Stimulated activated CD8-positive, alpha-beta memory T cell treated with anti-CD3 and anti-CD28 coated beads, Interleukin-15, amount 100 ng/mL, for 1 hour (primary cell): ENCODE data around the gene SCT.

ENCODE experiments used
- DNase-seq: peaks from one replicate; pipeline ENCODE4 v3.0.0-alpha.2; 2020; ENCODE audit warnings: low read depth

SCT gene

DNA sequence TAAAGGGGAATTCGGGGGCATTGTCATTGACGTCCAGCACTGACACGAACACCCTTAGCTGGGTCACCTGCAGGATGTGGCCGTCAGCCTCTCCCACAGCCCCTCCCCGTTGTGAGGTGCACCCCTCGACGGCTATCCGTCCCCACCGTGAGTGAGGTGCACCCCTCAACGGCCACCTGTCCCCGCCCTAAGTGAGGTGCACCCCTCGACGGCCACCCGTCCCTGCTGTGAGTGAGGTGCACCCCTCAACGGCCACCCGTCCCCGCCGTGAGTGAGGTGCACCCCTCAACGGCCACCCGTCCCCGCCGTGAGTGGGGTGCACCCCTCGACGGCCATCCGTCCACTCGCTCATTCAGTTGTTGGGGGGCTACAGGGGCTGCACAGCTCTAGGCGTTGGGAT, 5.1 kb downstream of the SCT start:
- DNase-seq = no peak

DNA sequence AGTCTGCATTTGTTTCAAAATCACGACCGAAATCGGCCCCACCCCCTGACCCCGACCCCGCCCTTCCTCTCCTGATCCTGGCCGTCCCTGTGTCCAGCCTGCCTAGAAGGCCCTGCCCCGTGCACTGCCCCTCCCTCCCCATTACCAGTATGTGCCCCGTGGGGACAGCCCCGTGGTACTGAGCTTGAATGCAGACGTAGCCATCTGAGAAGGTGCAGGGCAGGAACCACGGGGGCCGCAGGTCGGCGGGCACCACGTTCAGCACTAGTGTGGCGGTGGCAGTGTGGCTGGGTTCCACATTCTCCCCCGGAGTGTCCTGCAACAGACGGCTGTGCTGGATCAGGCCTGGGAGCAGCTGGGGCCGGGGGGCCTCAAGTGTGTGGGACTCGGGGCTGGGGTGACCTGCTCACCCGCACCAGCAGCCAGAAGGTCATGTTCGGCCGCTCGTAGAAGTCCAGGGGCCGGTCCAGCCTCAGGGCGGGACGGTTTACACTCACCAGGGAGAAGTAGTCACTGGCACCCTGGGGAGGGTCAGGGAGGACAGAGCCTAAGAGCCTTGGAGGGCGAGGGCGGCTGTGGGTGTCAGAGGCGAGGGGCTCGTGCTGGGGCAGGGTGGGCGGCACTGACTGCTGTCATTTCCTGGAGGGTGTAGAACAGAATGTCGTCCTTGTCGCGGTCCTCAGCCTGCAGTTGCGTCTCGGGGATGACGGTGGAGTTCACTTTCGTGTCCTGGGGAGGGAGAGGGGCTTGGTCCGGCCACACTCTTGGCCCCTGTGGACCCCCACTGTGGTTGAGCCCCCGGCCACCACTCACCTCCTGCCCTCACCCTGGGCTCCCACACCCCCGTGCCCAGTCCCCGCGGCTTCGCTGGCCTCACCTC, 5.8 kb downstream of the SCT start:
- no peak for DNase-seq

DNA sequence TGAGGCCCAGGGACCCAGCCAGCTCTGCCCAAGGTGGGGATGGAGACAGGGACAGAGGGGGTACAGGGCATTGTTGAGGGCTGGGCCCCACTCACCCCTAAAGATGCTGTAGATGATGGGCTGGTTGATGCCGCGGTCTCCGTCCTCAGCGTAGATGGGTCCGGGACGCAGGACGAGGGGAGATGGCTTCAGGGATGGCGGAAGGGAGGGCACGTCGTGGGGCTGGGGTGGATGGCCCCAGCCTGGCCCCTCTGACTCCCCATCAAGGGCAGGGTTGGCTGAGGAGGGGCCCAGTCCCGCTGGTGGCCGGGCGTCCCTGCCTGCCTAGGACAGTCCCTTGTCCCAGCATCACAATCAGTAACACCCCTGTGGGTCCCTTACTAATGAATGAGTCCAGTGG, 6.8 kb downstream of the SCT start:
- no peak for DNase-seq

DNA sequence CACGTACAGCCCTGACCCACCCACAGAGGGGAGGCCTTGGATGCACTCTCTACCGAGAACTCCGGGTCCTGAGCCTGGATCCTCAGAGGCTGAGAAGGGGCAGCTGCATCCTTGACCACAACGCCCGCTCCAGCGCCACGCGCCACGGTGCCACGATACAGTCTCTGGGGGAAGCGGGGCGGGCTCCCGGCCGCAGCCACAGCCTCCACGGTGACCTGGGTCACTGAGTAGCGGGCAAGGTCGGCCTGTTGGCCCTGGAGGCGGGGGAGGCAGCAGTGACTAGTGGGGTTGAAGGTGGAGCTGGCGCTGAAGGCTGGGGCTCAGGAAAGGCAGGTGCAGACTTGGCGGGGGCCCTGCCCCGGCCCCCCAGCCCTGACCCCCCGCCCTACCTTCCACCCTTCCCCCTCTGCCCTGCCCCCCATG, 7.3 kb downstream of the SCT start:
- DNase-seq = no peak

DNA sequence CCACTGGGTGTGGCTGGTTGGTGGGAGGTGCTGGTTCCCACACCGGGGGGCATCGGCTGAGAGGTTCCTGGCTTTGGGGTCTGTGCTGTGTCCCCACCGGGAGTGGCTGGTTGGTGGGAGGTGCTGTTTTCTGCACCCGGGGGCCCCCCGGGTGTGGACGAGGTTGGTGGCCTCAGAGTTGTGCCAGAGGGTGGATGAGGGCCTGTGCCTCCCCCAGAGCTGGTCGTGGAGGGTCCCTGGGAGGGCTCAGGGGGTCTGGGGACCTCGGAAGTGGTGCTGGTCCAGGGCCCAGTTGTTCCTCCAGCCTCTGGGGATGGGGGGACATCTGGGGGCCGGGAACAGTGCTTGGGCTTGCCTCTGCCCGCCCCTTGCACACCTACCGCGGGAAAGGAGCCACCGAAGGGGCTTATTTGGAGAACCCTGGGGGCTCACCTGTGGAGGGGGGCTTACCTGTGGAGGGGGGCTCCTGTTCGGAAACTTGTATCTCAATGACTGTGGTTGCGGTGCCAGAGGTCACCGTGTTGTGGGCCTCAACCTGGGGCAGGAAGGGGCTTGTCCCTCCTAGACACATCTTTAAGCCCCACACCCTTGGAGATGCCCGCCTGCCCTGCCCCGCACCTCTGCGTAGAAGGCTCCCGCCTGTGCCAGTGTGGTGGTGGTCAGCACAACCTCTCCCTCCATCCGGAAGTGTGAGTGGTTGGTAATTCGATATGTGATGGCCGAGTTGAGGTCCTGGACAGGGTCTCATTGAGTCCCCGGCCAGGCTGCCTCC, 7.9 kb downstream of the SCT start:
- no peak for DNase-seq

DNA sequence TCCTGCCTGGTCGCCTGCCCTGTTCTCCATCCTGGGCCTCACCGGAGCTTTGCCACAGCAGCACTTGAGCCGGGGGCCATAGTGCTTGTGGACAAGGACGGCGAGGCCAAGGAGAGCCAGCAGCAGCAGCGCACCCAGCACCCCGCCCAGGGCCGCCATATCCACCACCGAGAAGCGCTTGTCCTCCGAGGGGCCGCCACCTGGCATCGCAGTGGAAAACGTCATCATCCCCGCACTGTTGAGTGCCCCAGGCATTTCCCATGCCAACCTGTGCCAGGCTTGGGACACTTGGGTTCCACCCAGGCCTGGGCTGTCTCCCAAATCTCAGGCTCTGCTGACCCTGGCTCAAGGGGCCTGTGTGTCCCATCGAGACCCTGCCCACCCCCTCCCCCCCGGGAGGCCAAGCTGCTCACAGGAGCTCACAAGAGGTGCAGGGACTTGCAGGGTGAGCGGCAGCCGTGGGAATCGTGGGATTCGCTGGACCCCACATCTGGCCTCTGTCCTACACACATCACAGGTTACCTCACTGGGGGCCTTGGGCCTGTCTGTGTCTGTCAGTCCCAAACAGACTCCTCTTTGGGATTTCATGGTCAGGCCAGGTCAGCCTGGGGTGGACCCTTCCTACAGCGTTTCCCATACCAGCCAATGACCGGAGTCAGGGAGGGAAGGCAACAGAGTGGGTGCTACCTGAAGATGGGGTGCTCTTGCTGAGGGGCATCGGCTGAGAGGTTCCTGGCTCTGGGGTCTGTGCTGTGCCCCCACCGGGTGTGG, 8.9 kb downstream of the SCT start:
- DNase-seq = no peak

DNA sequence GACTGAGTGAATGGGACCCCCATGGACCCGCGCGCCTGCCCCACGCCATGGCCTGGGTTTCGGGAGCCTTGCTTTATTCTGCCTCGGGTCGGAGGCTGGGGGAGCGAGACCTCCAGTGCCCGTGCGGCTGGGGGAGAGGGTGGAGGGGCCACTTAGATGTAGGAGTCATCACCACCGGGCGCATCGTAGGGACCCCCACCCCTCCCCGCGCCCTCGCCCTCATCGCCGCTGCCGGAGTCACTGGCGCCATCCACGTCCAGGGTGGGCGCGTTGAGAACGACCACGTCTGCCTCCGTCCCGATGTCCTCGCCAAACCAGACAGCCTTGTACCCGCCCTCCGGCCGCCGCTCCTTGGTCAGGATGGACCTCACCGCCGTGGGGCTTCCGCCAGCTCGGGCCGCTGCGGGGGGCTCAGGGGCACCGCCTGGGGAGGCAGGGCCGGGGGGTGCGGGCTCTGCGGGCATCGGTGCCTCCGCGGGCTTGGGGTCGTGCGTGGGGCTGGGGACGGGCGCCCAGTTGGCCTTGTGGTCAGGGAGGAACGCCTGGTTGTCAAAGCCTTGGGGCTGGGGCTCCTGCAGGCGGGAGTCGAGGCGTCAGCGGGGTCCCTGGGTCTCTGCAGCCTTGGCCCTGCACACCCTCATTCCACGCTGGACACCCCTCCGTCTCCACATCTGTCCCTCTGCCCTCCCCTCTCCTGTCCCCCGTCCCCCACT, 9.6 kb downstream of the SCT start:
- DNase-seq = no peak

DNA sequence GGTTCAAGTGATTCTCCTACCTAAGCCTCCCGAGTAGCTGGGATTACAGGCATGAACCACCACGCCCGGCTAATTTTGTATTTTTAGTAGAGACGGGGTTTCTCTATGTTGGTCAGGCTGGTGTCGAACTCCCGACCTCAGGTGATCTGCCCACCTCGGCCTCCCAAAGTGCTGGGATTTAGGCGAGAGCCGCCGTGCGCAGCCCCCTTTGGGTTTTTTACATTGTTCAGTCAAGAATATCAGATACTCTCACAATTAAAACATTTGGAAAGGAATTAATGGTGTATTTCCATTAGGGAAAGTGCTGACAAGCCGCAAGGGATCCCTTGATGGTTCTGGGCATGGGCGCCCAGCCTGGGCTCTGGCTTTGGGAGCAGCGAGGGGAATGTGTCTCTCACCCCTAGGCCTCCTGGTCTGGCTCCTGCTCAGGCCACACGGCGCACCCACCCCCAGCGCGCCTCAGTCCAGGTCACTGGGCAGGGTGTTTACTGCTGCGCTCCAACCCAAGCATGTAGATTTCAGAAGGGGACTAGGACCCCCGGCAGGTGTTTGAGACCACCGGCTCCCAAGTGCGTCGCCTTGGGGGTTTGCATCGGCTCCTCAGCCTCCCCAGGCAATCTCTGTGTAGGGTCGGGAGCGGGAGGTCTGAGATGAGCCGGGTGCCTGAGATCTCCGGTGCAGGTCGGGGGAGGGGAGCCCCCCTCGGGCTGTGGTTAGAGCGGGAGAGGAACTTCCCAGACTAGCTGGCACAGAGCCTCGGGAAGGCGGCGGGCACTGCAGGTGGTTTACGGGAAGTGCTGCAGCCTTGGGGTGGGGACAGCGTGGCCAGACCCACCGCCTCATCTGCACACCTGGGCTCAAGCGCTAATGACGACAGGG, 10.4 kb downstream of the SCT start:
- no peak for DNase-seq

DNA sequence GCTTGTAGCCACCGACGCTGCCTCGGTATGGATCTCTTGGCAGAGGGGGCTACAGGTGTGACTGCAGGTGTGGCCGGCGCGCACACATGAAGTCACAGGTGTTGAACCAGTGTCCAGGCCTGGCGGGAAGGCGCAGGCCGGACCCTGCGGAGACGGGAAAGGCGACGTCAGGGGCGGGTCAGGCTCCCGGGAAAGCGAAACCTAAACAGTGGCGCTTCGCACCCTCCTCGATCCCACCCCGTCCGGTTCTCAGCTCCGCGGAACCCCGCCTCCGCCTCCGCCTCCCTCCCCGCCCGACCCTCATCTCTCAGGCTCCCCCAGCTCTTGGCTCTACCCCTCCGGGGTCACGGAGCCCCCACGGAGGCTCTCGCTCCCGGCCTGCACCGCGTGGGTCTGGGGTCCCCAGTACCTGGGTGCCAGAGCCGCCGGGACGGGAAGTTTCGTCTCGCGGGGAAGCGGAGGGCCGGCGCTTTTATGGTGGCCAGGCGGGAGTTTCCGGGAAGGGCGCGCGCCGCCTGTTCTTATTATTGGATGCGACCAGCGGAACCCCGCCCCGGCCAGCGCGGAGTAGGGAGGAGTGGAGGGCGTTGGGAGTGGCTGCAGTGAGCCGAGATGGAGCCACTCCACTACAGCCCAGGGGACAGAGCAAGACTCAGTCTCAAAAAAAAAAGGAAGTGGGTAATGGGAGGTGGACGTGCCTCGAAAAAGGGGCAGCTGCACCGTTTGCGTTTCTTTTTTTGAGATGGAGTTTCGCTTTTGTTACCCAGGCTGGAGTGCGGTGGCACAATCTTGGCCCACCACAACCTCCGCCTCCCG, 11.3 kb downstream of the SCT start, which contains the start of gene IRF7:
Gene IRF7, minus strand, starts transcription at position 447 of the 816 bp plus-strand sequence. CDS start 586 bp downstream, outside the sequence.
- peak; percentile 78 for DNase-seq

DNA sequence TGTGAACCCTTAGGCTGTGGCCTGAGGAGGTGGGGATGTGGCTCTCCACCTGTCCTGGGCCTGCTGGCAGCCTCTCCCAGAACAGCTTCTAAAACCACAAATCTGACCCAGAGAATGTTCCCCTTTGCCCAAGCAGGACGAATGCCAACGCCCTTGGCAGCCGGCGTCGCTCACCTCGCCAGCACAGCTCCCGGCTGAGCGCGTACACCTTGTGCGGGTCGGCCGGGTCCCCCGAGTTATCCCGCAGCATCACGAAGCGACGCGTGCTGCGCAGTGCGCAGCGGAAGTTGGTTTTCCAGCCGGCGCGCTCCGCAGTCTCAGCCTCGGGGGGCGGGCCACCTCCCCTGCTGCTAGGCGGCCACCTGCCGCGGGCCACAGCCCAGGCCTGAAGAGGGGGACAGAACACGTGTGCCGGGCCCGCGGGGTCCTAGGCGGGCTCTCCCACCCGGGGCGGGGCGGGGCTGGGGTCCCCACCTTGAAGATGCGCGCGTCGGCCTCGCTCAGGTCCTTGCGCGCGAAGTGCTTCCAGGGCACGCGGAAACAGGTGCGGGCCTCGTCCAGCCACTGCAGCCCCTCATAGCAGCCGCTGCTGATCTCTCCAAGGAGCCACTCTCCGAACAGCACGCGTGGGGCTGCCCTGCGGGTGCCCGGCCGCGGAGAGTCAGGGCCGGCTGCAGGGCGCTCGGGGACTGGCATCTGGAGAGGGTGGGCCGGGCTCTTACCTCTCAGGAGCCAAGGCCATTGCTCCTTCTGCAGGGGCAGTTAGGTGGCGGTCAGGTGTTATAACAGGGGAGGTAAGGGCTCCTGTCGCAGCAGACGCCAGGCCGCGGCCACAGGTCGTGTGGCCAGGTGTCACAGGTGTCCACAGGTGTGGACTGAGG, 12.1 kb downstream of the SCT start:
- no peak for DNase-seq

DNA sequence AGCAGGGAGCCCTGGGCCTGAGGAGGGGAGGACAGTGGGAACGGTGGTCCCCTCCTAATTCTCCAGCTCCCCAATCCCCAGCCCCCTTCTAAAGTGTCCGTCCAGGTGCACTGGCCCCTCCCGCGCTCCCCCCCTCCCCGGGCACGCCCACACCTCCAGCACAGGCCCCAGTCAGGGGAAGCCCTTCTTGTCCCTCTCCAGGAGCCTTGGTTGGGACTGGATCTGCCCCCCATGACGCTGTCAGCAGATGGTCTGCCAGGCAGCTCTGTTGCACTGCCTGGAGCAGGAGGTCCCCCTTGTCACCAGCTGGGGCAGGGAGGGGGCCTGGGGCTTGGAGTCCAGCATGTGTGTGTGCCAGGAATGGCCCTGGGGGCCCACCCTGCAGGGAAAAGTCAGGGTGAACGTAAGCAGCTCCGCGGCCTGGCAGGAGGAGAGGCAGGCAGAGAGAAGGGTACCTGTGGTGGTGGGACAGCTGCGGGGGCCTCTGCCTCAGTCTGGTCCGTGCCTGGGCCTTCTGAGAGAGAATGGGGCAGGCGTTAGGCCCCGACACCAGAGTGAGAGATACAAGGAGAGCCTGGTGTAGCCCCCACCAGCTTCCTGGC, 12.9 kb downstream of the SCT start:
- DNase-seq = no peak

DNA sequence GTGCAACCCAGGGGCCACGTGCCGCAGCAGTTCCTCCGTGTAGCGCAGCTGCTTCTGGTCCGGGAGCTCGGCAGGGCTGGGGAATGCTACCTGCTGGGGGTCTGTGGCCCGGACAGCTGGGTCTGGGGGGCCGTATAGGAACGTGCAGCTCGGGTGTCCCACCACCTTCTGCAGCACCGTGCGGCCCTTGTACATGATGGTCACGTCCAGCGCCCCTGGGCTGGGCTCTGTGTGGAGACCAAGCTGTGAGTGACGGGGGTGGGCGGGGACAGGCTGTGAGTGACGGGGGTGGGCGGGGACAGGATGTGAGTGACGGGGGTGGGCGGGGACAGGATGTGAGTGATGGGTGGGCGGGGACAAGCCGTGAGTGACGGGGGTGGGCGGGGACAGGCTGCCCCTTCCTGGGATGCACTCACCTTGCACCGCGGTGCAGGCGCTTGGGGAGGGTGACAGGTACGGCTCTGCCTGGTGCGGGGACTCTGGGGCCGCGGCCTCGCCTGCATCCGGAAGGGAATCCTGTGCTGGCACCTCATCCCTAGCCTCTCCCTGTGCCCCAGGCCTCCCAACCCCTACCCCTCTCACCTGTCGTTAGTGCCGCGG, 13.5 kb downstream of the SCT start:
- peak; percentile 62 for DNase-seq

DNA sequence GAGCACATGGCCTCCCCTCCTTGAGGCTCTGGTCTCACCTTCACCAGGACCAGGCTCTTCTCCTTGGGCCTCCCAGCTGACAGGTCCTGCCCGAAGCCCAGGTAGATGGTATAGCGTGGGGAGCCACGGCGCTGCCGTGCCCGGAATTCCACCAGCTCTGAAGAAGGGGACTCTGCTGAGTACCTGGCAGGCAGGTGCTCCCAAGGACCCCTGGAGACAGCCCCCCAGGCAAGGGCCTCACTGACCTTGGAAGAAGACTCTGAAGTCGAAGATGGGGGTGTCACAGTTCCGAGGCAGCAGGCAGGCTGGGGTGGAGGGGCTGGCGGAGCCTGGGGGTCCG, 14.1 kb downstream of the SCT start:
- DNase-seq = no peak

DNA sequence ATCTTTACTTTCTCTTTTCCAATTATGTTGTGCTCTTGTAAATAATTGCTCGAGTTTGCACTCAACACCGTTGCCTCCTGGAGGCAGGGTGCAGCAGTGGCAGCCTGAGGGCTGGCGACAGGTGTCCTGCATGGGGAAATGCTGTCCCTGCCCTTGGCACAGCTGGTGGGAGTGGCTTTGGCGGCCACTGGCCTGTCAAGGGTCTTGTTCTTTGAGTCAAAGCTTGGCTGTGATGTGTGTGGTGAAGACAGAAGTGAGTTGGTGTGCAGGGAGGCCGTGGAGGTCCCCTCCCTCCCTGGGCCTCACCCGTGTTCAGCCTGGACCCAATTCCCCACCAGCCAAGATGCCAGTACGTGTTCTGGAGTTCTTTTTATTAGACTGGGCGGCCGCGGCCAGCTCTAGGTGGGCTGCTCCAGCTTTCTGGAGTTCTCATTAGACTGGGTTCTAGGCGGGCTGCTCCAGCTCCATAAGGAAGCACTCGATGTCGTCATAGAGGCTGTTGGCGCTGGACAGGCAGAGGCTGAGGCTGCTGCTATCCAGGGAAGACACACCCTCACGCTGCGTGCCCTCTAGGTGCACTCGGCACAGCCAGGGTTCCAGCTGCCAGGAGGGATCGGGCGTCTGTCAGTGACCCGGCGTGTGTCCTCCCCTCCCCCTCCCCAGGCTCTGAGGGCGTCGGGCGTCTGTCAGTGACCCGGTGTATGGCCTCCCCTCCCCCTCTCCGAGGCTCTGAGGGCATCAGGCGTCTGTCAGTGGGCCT, 14.6 kb downstream of the SCT start:
- DNase-seq = no peak

DNA sequence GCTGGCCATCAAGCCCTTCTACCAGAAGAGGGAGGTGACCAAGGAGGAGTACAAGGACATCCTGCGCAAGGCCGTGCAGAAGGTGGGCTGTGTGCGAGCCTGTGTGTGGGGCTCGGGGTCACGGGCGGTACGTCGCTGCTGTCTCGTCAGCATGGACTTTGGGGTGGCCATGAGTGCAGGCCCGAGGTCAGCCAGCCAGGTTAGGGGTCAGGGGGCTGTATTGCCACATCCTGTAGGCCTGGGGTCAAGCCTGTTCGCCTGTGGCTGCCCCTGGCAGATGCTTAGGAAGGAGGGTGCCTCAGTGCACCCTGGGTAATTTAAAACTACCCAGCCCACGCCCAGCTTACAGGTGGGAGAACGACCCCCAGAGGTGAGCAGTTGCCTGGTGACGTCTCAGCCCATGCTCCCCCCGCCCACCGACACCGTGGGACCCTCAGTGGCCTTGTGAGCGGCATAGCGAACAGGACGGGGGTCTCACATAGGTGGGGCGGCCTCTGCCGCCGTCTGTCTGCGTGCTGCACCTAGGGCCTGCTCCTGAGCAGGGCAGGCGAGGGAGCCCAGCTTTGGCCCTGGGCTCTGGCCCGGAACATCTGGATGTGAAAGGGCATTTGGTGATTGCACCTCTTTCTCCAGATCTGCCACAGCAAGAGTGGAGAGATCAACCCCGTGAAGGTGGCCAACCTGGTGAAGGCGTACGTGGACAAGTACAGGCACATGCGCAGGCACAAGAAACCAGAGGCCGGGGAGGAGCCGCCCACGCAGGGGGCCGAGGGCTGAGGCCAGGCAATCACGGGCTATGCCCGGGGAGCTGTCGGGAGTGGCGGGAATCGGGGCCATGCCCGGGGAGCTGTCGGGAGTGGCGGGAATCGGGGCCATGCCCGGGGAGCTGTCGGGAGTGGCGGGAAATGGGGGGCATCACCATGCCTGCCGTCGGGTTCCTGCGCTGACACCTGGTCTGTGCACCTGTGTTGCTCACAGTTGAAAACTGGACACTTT, 15.7 kb downstream of the SCT start:
- DNase-seq = no peak

DNA sequence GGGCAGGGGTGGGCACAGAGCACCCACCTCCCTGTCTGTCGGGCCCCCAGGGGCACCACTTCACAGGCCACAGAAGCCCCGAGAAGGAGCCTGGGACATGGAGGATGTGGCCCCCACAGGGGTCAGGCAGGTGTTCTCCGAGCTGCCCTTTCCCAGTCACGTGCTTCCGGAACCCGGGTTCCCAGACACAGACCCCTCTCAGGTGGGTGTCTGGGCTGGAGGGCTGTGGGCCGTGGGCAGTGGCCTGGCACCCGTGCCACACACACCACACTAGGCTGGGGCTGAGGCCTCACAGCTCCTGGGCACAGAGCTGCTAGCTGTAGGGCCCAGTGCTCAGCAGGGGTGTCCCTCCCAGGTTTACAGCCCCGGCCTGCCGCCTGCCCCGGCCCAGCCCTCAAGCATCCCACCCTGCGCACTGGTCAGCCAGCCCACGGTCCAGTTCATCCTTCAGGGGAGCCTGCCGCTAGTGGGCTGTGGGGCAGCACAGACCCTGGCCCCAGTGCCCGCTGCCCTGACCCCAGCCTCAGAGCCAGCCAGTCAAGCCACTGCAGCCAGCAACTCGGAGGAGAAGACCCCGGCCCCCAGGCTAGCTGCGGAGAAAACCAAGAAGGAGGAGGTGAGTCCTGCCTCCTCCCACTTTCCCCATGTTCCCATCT, 16.7 kb downstream of the SCT start:
- no peak for DNase-seq
